HepG2 (cell line): ENCODE results near the gene JPH4. TPM values are rescaled to one million over a fixed set of nuclear protein-coding genes. Genes with fewer than 3 reads are reported as not detected.
A peak's percentile ranks its signal among the peaks of the same experiment; 100 is the strongest.

Experiments used
- AGO2 ChIP-seq: fragments of 200-400 bp; formaldehyde crosslinking; optimal IDR thresholded peaks from 2 replicates; pipeline ENCODE3; 2017; ENCODE audit warnings: mild to moderate bottlenecking, low read depth, low read length, moderate library complexity
- ARID2 ChIP-seq: sonication (generic); formaldehyde crosslinking; IDR thresholded peaks from 2 replicates; pipeline ENCODE4 v1.8.1; 2022; ENCODE audit warnings: mild to moderate bottlenecking, missing genetic modification reagents, borderline replicate concordance
- KAT7 ChIP-seq: IDR thresholded peaks from 2 replicates; pipeline ENCODE4 v1.6.1; 2018; ENCODE audit warnings: borderline replicate concordance, missing compliant biosample characterization
- KLF11 ChIP-seq: IDR thresholded peaks from 2 replicates; pipeline ENCODE4 v1.6.1; 2016; ENCODE audit warnings: missing compliant biosample characterization
- MEF2D ChIP-seq: sonication (generic); formaldehyde crosslinking; IDR thresholded peaks from 2 replicates; pipeline ENCODE4 v1.5.1; 2020; ENCODE audit warnings: mild to moderate bottlenecking, missing genetic modification reagents
- MTA3 ChIP-seq: sonication (generic); formaldehyde crosslinking; IDR thresholded peaks from 2 replicates; pipeline ENCODE4 v1.4.0; 2020; ENCODE audit warnings: missing genetic modification reagents
- NAIF1 ChIP-seq: sonication (generic); formaldehyde crosslinking; IDR thresholded peaks from 2 replicates; pipeline ENCODE4 v1.5.0; 2020; ENCODE audit warnings: mild to moderate bottlenecking, missing genetic modification reagents, borderline replicate concordance
- NCOA1 ChIP-seq: sonication (generic); formaldehyde crosslinking; IDR thresholded peaks from 2 replicates; pipeline ENCODE4 v1.9.0; 2021; ENCODE audit warnings: missing genetic modification reagents
- NCOR1 ChIP-seq: fragments of 200-600 bp; sonication (generic); IDR thresholded peaks from 2 replicates; pipeline ENCODE4 v1.7.0; 2017; ENCODE audit warnings: antibody characterized with exemption, low read length, borderline replicate concordance
- RBAK ChIP-seq: sonication (generic); formaldehyde crosslinking; IDR thresholded peaks from 2 replicates; pipeline ENCODE4 v1.5.1; 2020; ENCODE audit warnings: mild to moderate bottlenecking, missing genetic modification reagents
- REL ChIP-seq: sonication (generic); formaldehyde crosslinking; conservative IDR thresholded peaks from 2 replicates; pipeline ENCODE4 v1.8.0; 2022; ENCODE audit warnings: mild to moderate bottlenecking, missing genetic modification reagents, moderate library complexity
- SMAD9 ChIP-seq: sonication (generic); formaldehyde crosslinking; IDR thresholded peaks from 2 replicates; pipeline ENCODE4 v1.5.1; 2020; ENCODE audit warnings: mild to moderate bottlenecking, missing genetic modification reagents
- SNAPC2 ChIP-seq: sonication (generic); formaldehyde crosslinking; IDR thresholded peaks from 2 replicates; pipeline ENCODE4 v1.8.1; 2022; ENCODE audit warnings: mild to moderate bottlenecking, missing genetic modification reagents
- SUZ12 ChIP-seq: fragments of 150-350 bp; IDR thresholded peaks from 2 replicates; pipeline ENCODE4 v1.6.1; 2014; ENCODE audit warnings: low read depth, low read length
- TCF7L2 ChIP-seq: IDR thresholded peaks from 2 replicates; pipeline ENCODE4 v1.6.1; 2011; ENCODE audit warnings: mild to moderate bottlenecking, low read depth, low read length, moderate library complexity
- ZIK1 ChIP-seq: sonication (generic); formaldehyde crosslinking; IDR thresholded peaks from 2 replicates; pipeline ENCODE4 v1.5.0; 2020; ENCODE audit warnings: mild to moderate bottlenecking, low read depth, missing genetic modification reagents, borderline replicate concordance
- ZNF124 ChIP-seq: sonication (generic); formaldehyde crosslinking; IDR thresholded peaks from 2 replicates; pipeline ENCODE4 v1.4.0; 2020; ENCODE audit warnings: missing genetic modification reagents
- ZNF510 ChIP-seq: sonication (generic); formaldehyde crosslinking; IDR thresholded peaks from 2 replicates; pipeline ENCODE4 v1.4.0; 2020; ENCODE audit warnings: low read depth, mild to moderate bottlenecking, missing genetic modification reagents
- ZNF616 ChIP-seq: sonication (generic); formaldehyde crosslinking; IDR thresholded peaks from 2 replicates; pipeline ENCODE4 v1.5.0; 2020; ENCODE audit warnings: low read depth, mild to moderate bottlenecking, missing genetic modification reagents
- polyA plus RNA-seq, 8 experiments: library from polyadenylated mRNA; depleted of rRNA in 3 of 8; stranded (reverse) in 7 of 8; unstranded in 1 of 8; fragments of >200 nt; fragmentation: Illumina TruSeq in 4 of 8; extraction: Trizol in 4 of 8; gene quantifications; 2 replicates each; pipeline versions ENCODE4 v1.2.1 to v1.2.3, GENCODE V29; 2011 to 2016; ENCODE audit warnings: low read depth in 4 of 8, missing spikeins in 1 of 8, mixed read lengths in 1 of 8; ENCODE audit not compliant: insufficient read depth in 1 of 8
- total RNA-seq, 5 experiments: library from RNA; depleted of rRNA; stranded (reverse); fragments of >200 nt; fragmentation: Illumina TruSeq; extraction: Trizol; gene quantifications; 2 replicates each; pipeline ENCODE4 v1.2.3, GENCODE V29; 2016; ENCODE audit warnings: low read depth in 1 of 5
- TF ChIP-seq, protein P1 (sequence below): IDR thresholded peaks from 2 replicates; pipeline ENCODE4 v1.6.1; 2016; ENCODE audit warnings: mild to moderate bottlenecking
- TF ChIP-seq, protein P2 (sequence below): sonication (generic); formaldehyde crosslinking; IDR thresholded peaks from 2 replicates; pipeline ENCODE4 v1.5.1; 2020; ENCODE audit warnings: mild to moderate bottlenecking, missing genetic modification reagents, moderate library complexity
- TF ChIP-seq, protein P3 (sequence below): sonication (generic); formaldehyde crosslinking; IDR thresholded peaks from 2 replicates; pipeline ENCODE4 v1.8.1; 2022; ENCODE audit warnings: low read depth, mild to moderate bottlenecking, missing genetic modification reagents

JPH4 gene
- total and polyA plus RNA-seq, 2 of the 13 experiments (the other 11 are each of a cell fraction or from before 2014, with no cell fraction given): 0.08 to 0.22 TPM

DNA sequence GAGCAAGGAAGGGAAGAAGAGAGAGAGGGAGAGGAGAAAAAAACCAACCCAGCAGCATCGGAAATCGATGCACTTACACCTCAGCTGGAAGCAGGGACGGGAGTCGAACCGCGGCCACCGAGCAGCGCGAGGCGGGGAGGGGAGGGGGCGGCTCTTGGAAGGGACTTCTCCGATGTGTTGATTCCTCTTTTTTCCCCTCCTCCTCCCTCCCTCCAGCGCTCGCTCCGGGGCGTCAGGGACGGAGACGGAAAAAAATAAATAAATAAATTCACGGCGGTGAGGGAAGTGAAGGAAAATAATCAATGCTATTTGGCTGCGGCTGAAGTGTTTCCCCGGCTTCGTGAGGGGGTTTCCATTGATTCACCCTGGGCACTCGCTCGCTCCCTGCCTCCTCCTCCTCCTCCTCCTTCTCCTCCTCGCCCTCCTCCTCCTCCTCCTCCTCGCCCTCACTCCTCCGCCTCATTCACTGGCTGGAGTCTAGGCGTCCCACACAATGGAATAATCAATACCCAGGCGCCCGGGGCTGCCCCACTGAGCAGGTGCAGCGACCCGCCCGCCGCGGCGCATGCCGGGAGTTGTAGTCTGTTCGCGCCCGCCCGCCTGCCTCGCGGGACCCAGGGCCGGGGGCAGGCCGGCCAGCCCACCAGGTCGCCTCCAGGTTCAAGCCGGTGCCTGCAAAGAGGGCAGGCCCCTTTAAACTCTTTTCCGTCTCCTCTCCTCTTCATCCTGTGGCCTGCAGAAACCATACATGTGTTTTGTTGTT lies 27.1 kb downstream of the JPH4 start, which contains the start of gene ZFHX2 (continued):
- TF ChIP-seq, protein P1, sequence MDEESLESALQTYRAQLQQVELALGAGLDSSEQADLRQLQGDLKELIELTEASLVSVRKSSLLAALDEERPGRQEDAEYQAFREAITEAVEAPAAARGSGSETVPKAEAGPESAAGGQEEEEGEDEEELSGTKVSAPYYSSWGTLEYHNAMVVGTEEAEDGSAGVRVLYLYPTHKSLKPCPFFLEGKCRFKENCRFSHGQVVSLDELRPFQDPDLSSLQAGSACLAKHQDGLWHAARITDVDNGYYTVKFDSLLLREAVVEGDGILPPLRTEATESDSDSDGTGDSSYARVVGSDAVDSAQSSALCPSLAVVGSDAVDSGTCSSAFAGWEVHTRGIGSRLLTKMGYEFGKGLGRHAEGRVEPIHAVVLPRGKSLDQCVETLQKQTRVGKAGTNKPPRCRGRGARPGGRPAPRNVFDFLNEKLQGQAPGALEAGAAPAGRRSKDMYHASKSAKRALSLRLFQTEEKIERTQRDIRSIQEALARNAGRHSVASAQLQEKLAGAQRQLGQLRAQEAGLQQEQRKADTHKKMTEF: peak; percentile 91
- no peak for TF ChIP-seq MTA3 (CRISPR knock-in tag)
- no peak for TF ChIP-seq ZNF124 (CRISPR knock-in tag)
- TF ChIP-seq REL (CRISPR knock-in tag): peak; percentile 84
- peak; percentile 24; the same call in 1 of the 2 replicates for TF ChIP-seq ARID2 (CRISPR knock-in tag)
- no peak for TF ChIP-seq TCF7L2
- peak; percentile 89 for TF ChIP-seq MEF2D (CRISPR knock-in tag)
- TF ChIP-seq ZNF616: no peak
- TF ChIP-seq, protein P2, sequence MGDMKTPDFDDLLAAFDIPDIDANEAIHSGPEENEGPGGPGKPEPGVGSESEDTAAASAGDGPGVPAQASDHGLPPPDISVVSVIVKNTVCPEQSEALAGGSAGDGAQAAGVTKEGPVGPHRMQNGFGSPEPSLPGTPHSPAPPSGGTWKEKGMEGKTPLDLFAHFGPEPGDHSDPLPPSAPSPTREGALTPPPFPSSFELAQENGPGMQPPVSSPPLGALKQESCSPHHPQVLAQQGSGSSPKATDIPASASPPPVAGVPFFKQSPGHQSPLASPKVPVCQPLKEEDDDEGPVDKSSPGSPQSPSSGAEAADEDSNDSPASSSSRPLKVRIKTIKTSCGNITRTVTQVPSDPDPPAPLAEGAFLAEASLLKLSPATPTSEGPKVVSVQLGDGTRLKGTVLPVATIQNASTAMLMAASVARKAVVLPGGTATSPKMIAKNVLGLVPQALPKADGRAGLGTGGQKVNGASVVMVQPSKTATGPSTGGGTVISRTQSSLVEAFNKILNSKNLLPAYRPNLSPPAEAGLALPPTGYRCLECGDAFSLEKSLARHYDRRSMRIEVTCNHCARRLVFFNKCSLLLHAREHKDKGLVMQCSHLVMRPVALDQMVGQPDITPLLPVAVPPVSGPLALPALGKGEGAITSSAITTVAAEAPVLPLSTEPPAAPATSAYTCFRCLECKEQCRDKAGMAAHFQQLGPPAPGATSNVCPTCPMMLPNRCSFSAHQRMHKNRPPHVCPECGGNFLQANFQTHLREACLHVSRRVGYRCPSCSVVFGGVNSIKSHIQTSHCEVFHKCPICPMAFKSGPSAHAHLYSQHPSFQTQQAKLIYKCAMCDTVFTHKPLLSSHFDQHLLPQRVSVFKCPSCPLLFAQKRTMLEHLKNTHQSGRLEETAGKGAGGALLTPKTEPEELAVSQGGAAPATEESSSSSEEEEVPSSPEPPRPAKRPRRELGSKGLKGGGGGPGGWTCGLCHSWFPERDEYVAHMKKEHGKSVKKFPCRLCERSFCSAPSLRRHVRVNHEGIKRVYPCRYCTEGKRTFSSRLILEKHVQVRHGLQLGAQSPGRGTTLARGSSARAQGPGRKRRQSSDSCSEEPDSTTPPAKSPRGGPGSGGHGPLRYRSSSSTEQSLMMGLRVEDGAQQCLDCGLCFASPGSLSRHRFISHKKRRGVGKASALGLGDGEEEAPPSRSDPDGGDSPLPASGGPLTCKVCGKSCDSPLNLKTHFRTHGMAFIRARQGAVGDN: peak; percentile 88
- TF ChIP-seq, protein P3, sequence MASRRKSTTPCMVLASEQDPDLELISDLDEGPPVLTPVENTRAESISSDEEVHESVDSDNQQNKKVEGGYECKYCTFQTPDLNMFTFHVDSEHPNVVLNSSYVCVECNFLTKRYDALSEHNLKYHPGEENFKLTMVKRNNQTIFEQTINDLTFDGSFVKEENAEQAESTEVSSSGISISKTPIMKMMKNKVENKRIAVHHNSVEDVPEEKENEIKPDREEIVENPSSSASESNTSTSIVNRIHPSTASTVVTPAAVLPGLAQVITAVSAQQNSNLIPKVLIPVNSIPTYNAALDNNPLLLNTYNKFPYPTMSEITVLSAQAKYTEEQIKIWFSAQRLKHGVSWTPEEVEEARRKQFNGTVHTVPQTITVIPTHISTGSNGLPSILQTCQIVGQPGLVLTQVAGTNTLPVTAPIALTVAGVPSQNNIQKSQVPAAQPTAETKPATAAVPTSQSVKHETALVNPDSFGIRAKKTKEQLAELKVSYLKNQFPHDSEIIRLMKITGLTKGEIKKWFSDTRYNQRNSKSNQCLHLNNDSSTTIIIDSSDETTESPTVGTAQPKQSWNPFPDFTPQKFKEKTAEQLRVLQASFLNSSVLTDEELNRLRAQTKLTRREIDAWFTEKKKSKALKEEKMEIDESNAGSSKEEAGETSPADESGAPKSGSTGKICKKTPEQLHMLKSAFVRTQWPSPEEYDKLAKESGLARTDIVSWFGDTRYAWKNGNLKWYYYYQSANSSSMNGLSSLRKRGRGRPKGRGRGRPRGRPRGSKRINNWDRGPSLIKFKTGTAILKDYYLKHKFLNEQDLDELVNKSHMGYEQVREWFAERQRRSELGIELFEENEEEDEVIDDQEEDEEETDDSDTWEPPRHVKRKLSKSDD (CRISPR knock-in tag): no peak; the same call in 1 of the 2 replicates
- peak; percentile 55; the same call in 1 of the 2 replicates for TF ChIP-seq NCOR1
- TF ChIP-seq SMAD9 (CRISPR knock-in tag): peak; percentile 57; the same call in 1 of the 2 replicates
- TF ChIP-seq RBAK (CRISPR knock-in tag): peak; percentile 55; the same call in 1 of the 2 replicates
- peak; percentile 17; the same call in 1 of the 2 replicates for TF ChIP-seq ZIK1
- no peak for TF ChIP-seq KLF11 (CRISPR knock-in tag)
- no peak for TF ChIP-seq NAIF1
- 0 out of 2 replicates have a peak, but pooled peaks have one; percentile 24 for TF ChIP-seq NCOA1
- no peak for TF ChIP-seq SNAPC2 (CRISPR knock-in tag)
- 0 out of 2 replicates have a peak, but pooled peaks have one; percentile 18 for TF ChIP-seq ZNF510
- peak; percentile 87 for TF ChIP-seq SUZ12
- peak; percentile 89 for TF ChIP-seq KAT7 (CRISPR knock-in tag)
- TF ChIP-seq AGO2: peak; percentile 82
